Progenitor cell of endocrine pancreas (in vitro differentiated cells): ENCODE results near the gene WFDC5. TPM values are rescaled to one million over a fixed set of nuclear protein-coding genes. Genes with fewer than 3 reads are reported as not detected.

ENCODE experiments used
- DNase-seq: peaks from one replicate; pipeline ENCODE4 v3.0.0; 2021; ENCODE audit warnings: low spot score; ENCODE audit not compliant: unreplicated experiment
- H3K27ac Mint-ChIP-seq: 2 replicates; pipeline ENCODE4 v1.8.0; 2021; ENCODE audit warnings: mild to moderate bottlenecking, moderate library complexity, mixed read lengths
- H3K27me3 Mint-ChIP-seq: 2 replicates; pipeline ENCODE4 v1.8.0; 2021; ENCODE audit warnings: mixed read lengths
- H3K36me3 Mint-ChIP-seq: 2 replicates; pipeline ENCODE4 v1.8.0; 2022; ENCODE audit warnings: mixed read lengths; ENCODE audit not compliant: insufficient read depth
- H3K4me1 Mint-ChIP-seq: 2 replicates; pipeline ENCODE4 v1.8.0; 2021; ENCODE audit warnings: low read depth, mixed read lengths
- H3K4me3 Mint-ChIP-seq: 2 replicates; pipeline ENCODE4 v1.8.0; 2021; ENCODE audit warnings: low read depth, mild to moderate bottlenecking, moderate library complexity, mixed read lengths
- H3K9me3 Mint-ChIP-seq: 2 replicates; pipeline ENCODE4 v1.8.0; 2021; ENCODE audit warnings: low read depth, mixed read lengths
- CTCF ChIP-seq: fragments of 200-600 bp; sonication (generic); IDR thresholded peaks from one replicate; pipeline ENCODE4 v1.5.0; 2021; ENCODE audit warnings: antibody characterized with exemption, mild to moderate bottlenecking; ENCODE audit not compliant: unreplicated experiment
- total RNA-seq: library from RNA; stranded (reverse); gene quantifications from 2 replicates; pipeline ENCODE4 v1.2.1, GENCODE V29; 2021

WFDC5 gene
- total RNA-seq, 1 donor from 2014 or later = not detected

- no peak for TF ChIP-seq CTCF
- no peak within 1 kb of the TSS for H3K4me3 Mint-ChIP-seq
- peaks cover 2% of the 10 kb centered on the region for H3K4me1 Mint-ChIP-seq
- DNase-seq = no peak
- H3K27ac Mint-ChIP-seq = no peak within 1 kb of the TSS
- no peaks in the 10 kb centered on the region for H3K36me3 Mint-ChIP-seq
- no peaks in the 10 kb centered on the region for H3K9me3 Mint-ChIP-seq
- peaks cover 15% of the 10 kb centered on the region for H3K27me3 Mint-ChIP-seq
These were observed 9.4 kb upstream of the WFDC5 start, which contains the start of gene WFDC12 for GRCh38 chr20:45124365-45124764. Gene WFDC12, minus strand, starts transcription at chr20:45124465. Its CDS starts 18 bp downstream, at chr20:45124447.

GRCh38 chr20:45121388-45121787 lies 6.4 kb upstream of the WFDC5 start:
- no peaks in the 10 kb centered on the region for H3K36me3 Mint-ChIP-seq
- no peak for DNase-seq
- H3K27ac Mint-ChIP-seq = no peak overlapping the region
- H3K4me3 Mint-ChIP-seq = no peak overlapping the region
- H3K27me3 Mint-ChIP-seq = peaks cover 18% of the 10 kb centered on the region
- H3K4me1 Mint-ChIP-seq = no peaks in the 10 kb centered on the region
- no peaks in the 10 kb centered on the region for H3K9me3 Mint-ChIP-seq
- TF ChIP-seq CTCF = no peak

DNA sequence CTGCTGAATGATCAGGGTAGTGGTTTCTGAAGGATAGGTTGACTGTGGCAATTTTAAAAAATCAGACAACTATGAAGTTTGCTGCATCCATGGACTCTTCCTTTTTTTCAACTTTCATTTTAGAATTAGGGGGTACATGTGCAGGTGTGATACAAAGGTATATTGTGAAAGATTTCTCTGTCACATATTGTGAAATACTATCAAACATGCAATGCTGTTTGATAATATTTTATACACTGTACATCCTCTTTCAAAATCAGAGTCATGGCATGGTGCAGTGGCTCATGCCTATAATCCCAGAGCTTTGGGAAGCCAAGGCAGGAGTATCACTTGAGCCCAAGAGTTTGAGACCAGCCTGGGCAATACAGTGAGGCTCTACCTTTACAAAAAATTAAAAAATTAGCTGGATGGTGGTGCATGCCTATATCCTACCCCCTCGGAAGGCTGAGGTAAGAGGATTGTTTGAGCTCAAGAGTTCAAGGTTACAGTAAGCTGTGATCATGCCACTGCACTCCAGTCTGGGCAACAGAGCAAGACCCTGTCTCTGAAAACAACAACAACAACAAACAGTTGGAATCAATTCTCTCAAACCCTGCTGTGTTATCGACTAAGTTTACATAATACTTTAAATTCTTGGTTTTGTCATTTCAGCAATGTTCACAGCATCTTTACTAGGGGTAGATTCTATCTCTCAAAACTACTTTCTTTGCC lies 4.7 kb upstream of the WFDC5 start:
- Mint-ChIP-seq H3K36me3 (no peaks in the 10 kb centered on the region), H3K4me3 (no peak overlapping the region), H3K27ac (no peak overlapping the region), H3K4me1 (no peaks in the 10 kb centered on the region), H3K9me3 (no peaks in the 10 kb centered on the region), H3K27me3 (peaks cover 21% of the 10 kb centered on the region)
- TF ChIP-seq CTCF = no peak
- DNase-seq = no peak

DNA sequence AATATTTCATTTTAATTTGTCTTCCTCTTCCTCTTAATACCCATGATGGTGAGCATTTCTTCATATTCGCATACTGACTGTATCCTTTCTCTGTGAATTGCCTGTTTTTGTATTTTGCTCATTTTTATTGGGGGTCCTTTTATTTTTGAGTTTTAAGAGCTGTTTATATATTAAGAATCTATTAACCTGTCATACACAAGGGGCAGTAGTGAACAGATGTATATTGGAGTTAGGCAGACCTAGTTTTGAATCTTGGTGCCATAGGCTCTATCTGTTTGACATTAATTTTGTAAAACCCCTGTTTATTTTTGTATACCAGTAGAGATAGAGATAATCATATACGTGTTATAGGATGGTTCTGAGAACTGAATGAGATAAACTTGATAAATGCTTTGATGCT lies 3.1 kb upstream of the WFDC5 start:
- Mint-ChIP-seq H3K27me3 (peaks cover 20% of the 10 kb centered on the region), H3K9me3 (no peaks in the 10 kb centered on the region), H3K4me1 (no peaks in the 10 kb centered on the region), H3K36me3 (no peaks in the 10 kb centered on the region), H3K27ac (no peak overlapping the region), H3K4me3 (no peak overlapping the region)
- no peak for DNase-seq
- no peak for TF ChIP-seq CTCF

- no peaks in the 10 kb centered on the region for H3K4me1 Mint-ChIP-seq
- no peak overlapping the region for H3K27ac Mint-ChIP-seq
- no peaks in the 10 kb centered on the region for H3K9me3 Mint-ChIP-seq
- DNase-seq = no peak
- H3K27me3 Mint-ChIP-seq = peaks cover 20% of the 10 kb centered on the region
- no peaks in the 10 kb centered on the region for H3K36me3 Mint-ChIP-seq
- H3K4me3 Mint-ChIP-seq = no peak overlapping the region
- no peak for TF ChIP-seq CTCF
These were observed 2.6 kb upstream of the WFDC5 start for GRCh38 chr20:45117581-45117980.
